Activated CD8-positive, alpha-beta memory T cell treated with anti-CD3 and anti-CD28 coated beads, Interleukin-2, amount 10 ng/mL, durations not matched to agents 7 days and 5 days (primary cell): ENCODE data around the gene AATK. TPM values are rescaled to one million over a fixed set of nuclear protein-coding genes. Genes with fewer than 3 reads are reported as not detected.

ENCODE experiments used
- ATAC-seq: fragments of 150-1000 bp; cut with Tn5 transposase; one replicate; pipeline ENCODE4 v1.10.0; 2021; ENCODE audit warnings: moderate library complexity
- CTCF ChIA-PET: fragments of 350-600 bp; sonication (Branson Sonifier 250); formaldehyde crosslinking; loops from one replicate; lab custom pipeline; 2021; ENCODE audit warnings: antibody characterized with exemption; lab: Charles Lee
- DNase-seq: peaks from one replicate; pipeline ENCODE4 v3.0.0-alpha.2; 2020
- H3K27ac Mint-ChIP-seq: one replicate; pipeline ENCODE4 v1.8.0; 2021; ENCODE audit warnings: mild to moderate bottlenecking, mixed read lengths
- H3K27me3 Mint-ChIP-seq: one replicate; pipeline ENCODE4 v1.8.0; 2021; ENCODE audit warnings: mixed read lengths
- H3K36me3 Mint-ChIP-seq: one replicate; pipeline ENCODE4 v1.8.0; 2021; ENCODE audit warnings: mild to moderate bottlenecking, mixed read lengths
- H3K4me1 Mint-ChIP-seq: one replicate; pipeline ENCODE4 v1.8.0; 2021; ENCODE audit warnings: mixed read lengths
- H3K4me3 Mint-ChIP-seq: one replicate; pipeline ENCODE4 v1.8.0; 2021; ENCODE audit warnings: mild to moderate bottlenecking, moderate library complexity, mixed read lengths
- H3K9me3 Mint-ChIP-seq: one replicate; pipeline ENCODE4 v1.8.0; 2022; ENCODE audit warnings: low read depth, mixed read lengths
- total RNA-seq, 2 experiments: library from RNA; stranded (reverse); gene quantifications; one replicate each; pipeline ENCODE4 v1.2.3, GENCODE V29; 2021

Gene AATK
- total RNA-seq: under 1 TPM; 0.06 to 0.26 TPM

GRCh38 chr17:81166033-81166492 is at the start of gene AATK:
Gene AATK, minus strand, starts transcription at chr17:81166221. Its CDS starts 229 bp downstream, at chr17:81165992.
- no peak within 1 kb of the TSS for H3K4me3 Mint-ChIP-seq
- no peak for ATAC-seq
- no peaks in the 10 kb centered on the region for H3K4me1 Mint-ChIP-seq
- H3K9me3 Mint-ChIP-seq: no peaks in the 10 kb centered on the region
- H3K27ac Mint-ChIP-seq: no peak within 1 kb of the TSS
- H3K27me3 Mint-ChIP-seq: peaks cover 14% of the 10 kb centered on the region
- CTCF ChIA-PET: no interaction called here
- no peaks in the 10 kb centered on the region for H3K36me3 Mint-ChIP-seq
- DNase-seq: no peak

DNA sequence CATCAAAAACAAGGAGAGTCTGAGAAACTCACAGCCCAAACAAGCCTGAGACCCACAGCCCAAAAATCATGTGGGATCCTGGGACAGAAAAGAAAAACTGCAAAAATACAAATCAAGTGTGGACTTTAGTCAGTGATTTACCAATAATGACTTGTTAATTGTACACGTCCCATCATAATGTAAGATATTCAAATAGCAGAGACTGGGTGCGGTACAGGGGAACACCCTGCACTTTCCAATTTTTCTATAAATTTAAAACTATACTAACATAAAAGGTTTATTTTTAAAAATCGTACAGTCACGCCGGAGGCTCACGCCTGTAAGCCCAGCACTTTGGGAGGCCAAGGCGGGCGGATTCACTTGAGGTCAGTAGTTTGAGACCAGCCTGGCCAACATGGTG is 48.0 kb upstream of the AATK start:
- H3K27ac Mint-ChIP-seq: no peak overlapping the region
- H3K9me3 Mint-ChIP-seq: no peaks in the 10 kb centered on the region
- no peaks in the 10 kb centered on the region for H3K4me1 Mint-ChIP-seq
- H3K4me3 Mint-ChIP-seq: no peak overlapping the region
- no peaks in the 10 kb centered on the region for H3K36me3 Mint-ChIP-seq
- CTCF ChIA-PET: no interaction called here
- ATAC-seq (no peak), DNase-seq (no peak)
- H3K27me3 Mint-ChIP-seq: no peaks in the 10 kb centered on the region

DNA sequence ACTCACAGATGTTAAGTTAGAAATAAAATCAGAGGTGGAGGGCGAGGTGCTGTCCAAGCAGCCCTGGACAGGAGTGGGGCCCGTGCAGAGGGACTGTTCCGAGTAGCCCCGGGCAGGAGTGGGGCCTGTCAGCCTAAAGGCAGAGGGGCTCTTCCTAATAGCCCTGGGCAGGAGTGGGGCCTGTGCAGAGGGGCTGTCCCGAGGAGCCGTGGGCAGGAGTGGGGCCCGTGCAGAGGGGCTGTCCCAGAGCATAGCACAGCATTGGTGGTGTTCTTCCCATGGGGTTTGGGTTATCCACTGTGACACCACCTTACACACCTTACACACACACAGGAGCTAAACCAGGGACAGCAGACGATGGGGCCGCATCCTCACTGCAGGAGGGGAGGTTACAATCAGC is 46.3 kb upstream of the AATK start:
- DNase-seq (no peak), ATAC-seq (no peak)
- no peaks in the 10 kb centered on the region for H3K27me3 Mint-ChIP-seq
- H3K36me3 Mint-ChIP-seq: no peaks in the 10 kb centered on the region
- H3K27ac Mint-ChIP-seq: no peak overlapping the region
- CTCF ChIA-PET: no interaction called here
- no peak overlapping the region for H3K4me3 Mint-ChIP-seq
- H3K4me1 Mint-ChIP-seq: no peaks in the 10 kb centered on the region
- H3K9me3 Mint-ChIP-seq: no peaks in the 10 kb centered on the region

DNA sequence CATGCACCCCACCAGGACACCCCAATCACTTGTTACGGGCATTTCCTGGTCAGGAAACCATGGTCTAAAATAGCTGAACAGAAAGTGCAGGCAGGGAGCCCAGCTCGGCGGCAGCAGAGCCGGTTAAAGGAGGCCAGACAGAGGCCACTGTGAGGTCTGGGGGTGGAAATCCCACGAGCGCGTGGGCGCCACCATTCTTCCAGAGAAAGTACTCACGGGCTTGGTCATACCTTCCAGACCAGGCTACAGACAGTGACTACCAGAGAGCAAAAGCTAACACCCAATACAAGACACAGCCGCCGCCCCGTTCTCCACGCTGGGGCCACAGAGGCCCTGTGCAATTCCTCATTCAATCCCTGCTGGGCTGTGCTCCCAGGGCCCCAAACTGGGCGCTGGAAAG is 44.8 kb upstream of the AATK start:
- H3K27ac Mint-ChIP-seq: no peak overlapping the region
- CTCF ChIA-PET: no interaction called here
- H3K27me3 Mint-ChIP-seq: no peaks in the 10 kb centered on the region

DNA sequence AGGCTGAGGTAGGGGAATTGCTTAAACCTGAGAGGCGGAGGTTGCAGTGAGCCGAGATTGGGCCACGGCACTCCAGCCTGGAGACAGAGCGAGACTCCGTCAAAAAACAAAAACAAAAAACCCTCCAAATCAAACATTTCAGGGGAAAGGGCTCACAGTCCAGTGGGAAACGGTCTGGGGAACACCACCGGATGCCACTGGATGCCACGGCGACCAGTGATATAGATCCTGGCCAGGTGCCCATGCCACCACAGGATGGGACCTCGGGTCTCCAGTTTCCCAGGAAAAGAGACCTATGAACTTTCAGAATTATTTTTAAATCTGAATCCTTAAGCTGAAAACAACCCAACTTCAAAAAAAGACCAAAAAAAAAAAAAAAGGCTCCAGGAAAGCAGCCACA is 44.4 kb upstream of the AATK start:
- CTCF ChIA-PET: no interaction called here
- no peak for DNase-seq
- no peak for ATAC-seq
- no peak overlapping the region for H3K4me3 Mint-ChIP-seq
- no peaks in the 10 kb centered on the region for H3K9me3 Mint-ChIP-seq
- no peaks in the 10 kb centered on the region for H3K4me1 Mint-ChIP-seq
- no peak overlapping the region for H3K27ac Mint-ChIP-seq
- H3K27me3 Mint-ChIP-seq: no peaks in the 10 kb centered on the region
- no peaks in the 10 kb centered on the region for H3K36me3 Mint-ChIP-seq

More for the DNA sequence above, 44.8 kb upstream of the AATK start:
- DNase-seq (no peak), ATAC-seq (no peak)
- H3K9me3 Mint-ChIP-seq: no peaks in the 10 kb centered on the region
- no peaks in the 10 kb centered on the region for H3K36me3 Mint-ChIP-seq
- H3K4me1 Mint-ChIP-seq: no peaks in the 10 kb centered on the region
- H3K4me3 Mint-ChIP-seq: no peak overlapping the region

DNA sequence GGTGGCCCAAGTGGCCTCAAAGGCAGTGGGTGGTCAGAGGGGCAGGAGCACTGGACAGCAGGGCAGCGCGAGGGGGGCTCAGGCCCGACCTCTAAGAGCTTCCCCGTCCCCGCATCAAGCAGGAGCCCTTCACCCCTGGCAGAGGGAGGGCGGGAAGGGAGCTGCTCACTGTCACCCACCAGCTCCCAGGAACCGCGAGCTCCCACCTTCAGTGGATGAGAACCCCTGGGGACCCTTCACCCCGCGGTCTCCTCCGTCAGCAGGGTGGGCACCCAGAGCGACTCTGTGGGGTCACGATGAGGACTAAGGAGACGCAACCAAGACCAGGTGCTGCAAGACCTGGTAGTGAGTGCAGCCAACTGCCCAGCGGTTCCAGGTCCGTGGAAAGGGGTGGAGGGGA is 43.1 kb upstream of the AATK start:
- Mint-ChIP-seq H3K27me3 (no peaks in the 10 kb centered on the region), H3K27ac (no peak overlapping the region), H3K4me3 (no peak overlapping the region), H3K4me1 (no peaks in the 10 kb centered on the region), H3K36me3 (no peaks in the 10 kb centered on the region), H3K9me3 (no peaks in the 10 kb centered on the region)
- CTCF ChIA-PET: no interaction called here
- ATAC-seq: no peak
- no peak for DNase-seq

GRCh38 chr17:81208651-81209050 is 42.6 kb upstream of the AATK start:
- no peak for DNase-seq
- Mint-ChIP-seq H3K36me3 (no peaks in the 10 kb centered on the region), H3K9me3 (no peaks in the 10 kb centered on the region), H3K4me1 (no peaks in the 10 kb centered on the region), H3K4me3 (no peak overlapping the region), H3K27me3 (no peaks in the 10 kb centered on the region), H3K27ac (no peak overlapping the region)
- CTCF ChIA-PET: no interaction called here
- no peak for ATAC-seq

- Mint-ChIP-seq H3K4me1 (no peaks in the 10 kb centered on the region), H3K4me3 (no peak overlapping the region), H3K27ac (no peak overlapping the region), H3K27me3 (no peaks in the 10 kb centered on the region), H3K36me3 (no peaks in the 10 kb centered on the region), H3K9me3 (no peaks in the 10 kb centered on the region)
- ATAC-seq (peak; percentile 29), DNase-seq (no peak)
- CTCF ChIA-PET: no interaction called here
Observed at GRCh38 chr17:81207610-81208581, 41.9 kb upstream of the AATK start.

- no peak overlapping the region for H3K4me3 Mint-ChIP-seq
- H3K9me3 Mint-ChIP-seq: no peaks in the 10 kb centered on the region
- no peaks in the 10 kb centered on the region for H3K36me3 Mint-ChIP-seq
- no peaks in the 10 kb centered on the region for H3K4me1 Mint-ChIP-seq
- H3K27ac Mint-ChIP-seq: no peak overlapping the region
- DNase-seq (no peak), ATAC-seq (no peak)
- CTCF ChIA-PET: no interaction called here
- no peaks in the 10 kb centered on the region for H3K27me3 Mint-ChIP-seq
Observed at GRCh38 chr17:81206657-81207056, 40.6 kb upstream of the AATK start.

DNA sequence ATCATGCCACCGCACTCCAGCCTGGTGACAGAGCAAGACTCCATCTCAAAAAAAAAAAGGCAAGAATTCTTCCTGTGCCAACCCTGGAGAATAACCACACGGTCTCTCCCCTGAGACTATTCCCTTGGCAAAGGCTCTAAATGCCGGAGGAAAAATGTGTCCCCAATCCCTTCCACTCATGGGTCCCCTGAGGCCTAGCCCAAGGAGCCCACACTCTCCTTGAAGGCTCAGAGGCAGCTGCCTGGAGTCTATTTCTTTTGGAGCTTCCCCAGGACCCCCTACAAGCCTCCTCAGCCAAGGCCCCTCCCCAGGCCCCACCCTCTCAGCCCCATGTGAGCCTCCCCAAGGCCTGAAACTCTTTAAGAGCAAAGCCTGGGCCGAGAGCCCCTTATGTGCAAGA is 40.1 kb upstream of the AATK start:
- H3K36me3 Mint-ChIP-seq: no peaks in the 10 kb centered on the region
- H3K27me3 Mint-ChIP-seq: no peaks in the 10 kb centered on the region
- no peaks in the 10 kb centered on the region for H3K9me3 Mint-ChIP-seq
- DNase-seq (no peak), ATAC-seq (no peak)
- no peak overlapping the region for H3K27ac Mint-ChIP-seq
- no peaks in the 10 kb centered on the region for H3K4me1 Mint-ChIP-seq
- H3K4me3 Mint-ChIP-seq: no peak overlapping the region
- CTCF ChIA-PET: no interaction called here

DNA sequence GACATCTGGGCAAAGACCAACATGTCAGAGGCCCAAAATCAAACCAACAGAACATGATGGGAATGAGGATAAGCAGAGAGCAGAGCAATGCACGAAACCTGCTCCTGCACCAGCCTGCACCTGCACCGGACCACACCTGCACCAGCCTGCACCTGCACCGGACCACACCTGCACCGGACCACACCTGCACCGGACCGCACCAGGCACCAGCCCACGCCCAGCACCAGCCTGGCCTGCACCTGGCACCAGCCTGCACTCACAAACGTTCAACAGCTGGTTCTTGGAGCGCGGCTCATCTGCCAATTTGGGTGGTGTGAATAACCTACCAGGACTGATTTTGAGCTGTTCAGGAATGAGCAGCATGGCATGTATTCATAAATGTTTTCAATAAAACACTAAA is 38.6 kb upstream of the AATK start:
- no peaks in the 10 kb centered on the region for H3K27me3 Mint-ChIP-seq
- no peak for ATAC-seq
- H3K9me3 Mint-ChIP-seq: no peaks in the 10 kb centered on the region
- CTCF ChIA-PET: no interaction called here
- H3K4me3 Mint-ChIP-seq: no peak overlapping the region
- H3K36me3 Mint-ChIP-seq: no peaks in the 10 kb centered on the region
- no peaks in the 10 kb centered on the region for H3K4me1 Mint-ChIP-seq
- no peak for DNase-seq
- no peak overlapping the region for H3K27ac Mint-ChIP-seq

DNA sequence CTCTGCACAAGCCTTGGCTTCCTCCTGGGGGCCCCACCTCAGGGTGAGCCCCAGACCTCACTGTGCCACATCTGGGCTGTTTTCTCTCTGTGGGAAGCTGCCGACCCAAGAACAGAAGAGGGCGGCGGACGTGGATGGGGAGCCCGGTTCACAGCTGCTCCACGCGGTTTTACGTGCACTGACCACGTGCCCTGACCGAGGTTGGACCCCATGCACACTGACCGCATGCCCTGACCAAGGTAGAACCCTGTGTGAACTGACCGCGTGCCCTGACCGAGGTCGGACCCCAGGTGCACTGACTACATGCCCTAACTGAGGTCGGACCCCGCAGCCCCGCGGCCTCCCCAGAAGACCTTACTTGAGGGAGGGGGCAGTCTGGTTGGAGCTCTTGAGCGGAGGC is 37.1 kb upstream of the AATK start:
- CTCF ChIA-PET: no interaction called here
- Mint-ChIP-seq H3K27ac (no peak overlapping the region), H3K36me3 (no peaks in the 10 kb centered on the region), H3K27me3 (no peaks in the 10 kb centered on the region), H3K4me3 (no peak overlapping the region), H3K9me3 (no peaks in the 10 kb centered on the region), H3K4me1 (no peaks in the 10 kb centered on the region)
- ATAC-seq (no peak), DNase-seq (no peak)

GRCh38 chr17:81202318-81202717 is 36.3 kb upstream of the AATK start:
- no peaks in the 10 kb centered on the region for H3K36me3 Mint-ChIP-seq
- ATAC-seq: no peak
- H3K27ac Mint-ChIP-seq: no peak overlapping the region
- H3K4me3 Mint-ChIP-seq: no peak overlapping the region
- H3K9me3 Mint-ChIP-seq: no peaks in the 10 kb centered on the region
- no peak for DNase-seq
- no peaks in the 10 kb centered on the region for H3K27me3 Mint-ChIP-seq
- CTCF ChIA-PET: no interaction called here
- no peaks in the 10 kb centered on the region for H3K4me1 Mint-ChIP-seq
